ENCODE measurements around the gene ARHGAP27.

The ARHGAP27 gene

GRCh38 chr17:45398800-45399199 is 33.9 kb downstream of the ARHGAP27 start:
- no peak for ATAC-seq
- no peak for TF ChIP-seq ZNF8 (CRISPR knock-in tag; IDR thresholded peaks at IDR 0.05)
- TF ChIP-seq ESRRG (CRISPR knock-in tag; IDR thresholded peaks at IDR 0.05), result no peak
- TF ChIP-seq ZFP3 (CRISPR knock-in tag; IDR thresholded peaks at IDR 0.05), result no peak
- TF ChIP-seq SNAI2 (CRISPR knock-in tag; IDR thresholded peaks at IDR 0.05), result no peak
- no peak for TF ChIP-seq ISL1 (CRISPR knock-in tag; IDR thresholded peaks at IDR 0.05)
- no peak for TF ChIP-seq PATZ1 (CRISPR knock-in tag; IDR thresholded peaks at IDR 0.05; ENCODE audit: borderline replicate concordance)
- TF ChIP-seq RARB (CRISPR knock-in tag; IDR thresholded peaks at IDR 0.05), result no peak
- no peak for TF ChIP-seq ARNTL (CRISPR knock-in tag; IDR thresholded peaks at IDR 0.05; ENCODE audit: borderline replicate concordance, low read depth)
- no peak for TF ChIP-seq ZNF70 (CRISPR knock-in tag; IDR thresholded peaks at IDR 0.05)

GRCh38 chr17:45397796-45398195 is 34.9 kb downstream of the ARHGAP27 start:
- TF ChIP-seq, protein P1, sequence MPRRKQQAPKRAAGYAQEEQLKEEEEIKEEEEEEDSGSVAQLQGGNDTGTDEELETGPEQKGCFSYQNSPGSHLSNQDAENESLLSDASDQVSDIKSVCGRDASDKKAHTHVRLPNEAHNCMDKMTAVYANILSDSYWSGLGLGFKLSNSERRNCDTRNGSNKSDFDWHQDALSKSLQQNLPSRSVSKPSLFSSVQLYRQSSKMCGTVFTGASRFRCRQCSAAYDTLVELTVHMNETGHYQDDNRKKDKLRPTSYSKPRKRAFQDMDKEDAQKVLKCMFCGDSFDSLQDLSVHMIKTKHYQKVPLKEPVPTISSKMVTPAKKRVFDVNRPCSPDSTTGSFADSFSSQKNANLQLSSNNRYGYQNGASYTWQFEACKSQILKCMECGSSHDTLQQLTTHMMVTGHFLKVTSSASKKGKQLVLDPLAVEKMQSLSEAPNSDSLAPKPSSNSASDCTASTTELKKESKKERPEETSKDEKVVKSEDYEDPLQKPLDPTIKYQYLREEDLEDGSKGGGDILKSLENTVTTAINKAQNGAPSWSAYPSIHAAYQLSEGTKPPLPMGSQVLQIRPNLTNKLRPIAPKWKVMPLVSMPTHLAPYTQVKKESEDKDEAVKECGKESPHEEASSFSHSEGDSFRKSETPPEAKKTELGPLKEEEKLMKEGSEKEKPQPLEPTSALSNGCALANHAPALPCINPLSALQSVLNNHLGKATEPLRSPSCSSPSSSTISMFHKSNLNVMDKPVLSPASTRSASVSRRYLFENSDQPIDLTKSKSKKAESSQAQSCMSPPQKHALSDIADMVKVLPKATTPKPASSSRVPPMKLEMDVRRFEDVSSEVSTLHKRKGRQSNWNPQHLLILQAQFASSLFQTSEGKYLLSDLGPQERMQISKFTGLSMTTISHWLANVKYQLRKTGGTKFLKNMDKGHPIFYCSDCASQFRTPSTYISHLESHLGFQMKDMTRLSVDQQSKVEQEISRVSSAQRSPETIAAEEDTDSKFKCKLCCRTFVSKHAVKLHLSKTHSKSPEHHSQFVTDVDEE (CRISPR knock-in tag; IDR thresholded peaks at IDR 0.05), result no peak
- TF ChIP-seq ZC3H10 (CRISPR knock-in tag; IDR thresholded peaks at IDR 0.05) (no peak), ZNF565 (CRISPR knock-in tag; conservative IDR thresholded peaks at IDR 0.05; ENCODE audit: low read depth) (no peak), CSRNP3 (CRISPR knock-in tag; IDR thresholded peaks at IDR 0.05) (no peak), ARNTL (CRISPR knock-in tag; IDR thresholded peaks at IDR 0.05; ENCODE audit: borderline replicate concordance, low read depth) (no peak), RARB (CRISPR knock-in tag; IDR thresholded peaks at IDR 0.05) (no peak), BACH2 (CRISPR knock-in tag; IDR thresholded peaks at IDR 0.05; ENCODE audit: borderline replicate concordance) (no peak), SNAI2 (CRISPR knock-in tag; IDR thresholded peaks at IDR 0.05) (no peak), CSDC2 (CRISPR knock-in tag; IDR thresholded peaks at IDR 0.05) (no peak), ZFP30 (CRISPR knock-in tag; IDR thresholded peaks at IDR 0.05) (no peak), ZNF70 (CRISPR knock-in tag; IDR thresholded peaks at IDR 0.05) (no peak), ZFP3 (CRISPR knock-in tag; IDR thresholded peaks at IDR 0.05) (no peak)
- no peak for ATAC-seq

GRCh38 chr17:45396496-45397205 is 36.0 kb downstream of the ARHGAP27 start:
- ATAC-seq, result no peak
- TF ChIP-seq, protein P1 (CRISPR knock-in tag; IDR thresholded peaks at IDR 0.05), result no peak
- TF ChIP-seq ARNTL (CRISPR knock-in tag; IDR thresholded peaks at IDR 0.05; ENCODE audit: borderline replicate concordance, low read depth) (no peak), RARB (CRISPR knock-in tag; IDR thresholded peaks at IDR 0.05) (no peak), ZNF565 (CRISPR knock-in tag; conservative IDR thresholded peaks at IDR 0.05; ENCODE audit: low read depth) (no peak), PATZ1 (CRISPR knock-in tag; IDR thresholded peaks at IDR 0.05; ENCODE audit: borderline replicate concordance) (no peak), ZFP30 (CRISPR knock-in tag; IDR thresholded peaks at IDR 0.05) (no peak), CSDC2 (CRISPR knock-in tag; IDR thresholded peaks at IDR 0.05) (no peak), ZNF70 (CRISPR knock-in tag; IDR thresholded peaks at IDR 0.05) (no peak), ZNF8 (CRISPR knock-in tag; IDR thresholded peaks at IDR 0.05) (no peak), ISL1 (CRISPR knock-in tag; IDR thresholded peaks at IDR 0.05) (no peak), ESRRG (CRISPR knock-in tag; IDR thresholded peaks at IDR 0.05) (no peak), PPARA (CRISPR knock-in tag; IDR thresholded peaks at IDR 0.05; ENCODE audit: borderline replicate concordance) (no peak), SNAI2 (CRISPR knock-in tag; IDR thresholded peaks at IDR 0.05) (no peak), OSR1 (CRISPR knock-in tag; IDR thresholded peaks at IDR 0.05) (no peak), ZC3H10 (CRISPR knock-in tag; IDR thresholded peaks at IDR 0.05) (no peak), POU6F1 (CRISPR knock-in tag; IDR thresholded peaks at IDR 0.05; ENCODE audit: borderline replicate concordance, low read depth) (no peak), BACH2 (CRISPR knock-in tag; IDR thresholded peaks at IDR 0.05; ENCODE audit: borderline replicate concordance) (no peak), GLIS3 (CRISPR knock-in tag; IDR thresholded peaks at IDR 0.05) (no peak)
- TF ChIP-seq, protein P2, sequence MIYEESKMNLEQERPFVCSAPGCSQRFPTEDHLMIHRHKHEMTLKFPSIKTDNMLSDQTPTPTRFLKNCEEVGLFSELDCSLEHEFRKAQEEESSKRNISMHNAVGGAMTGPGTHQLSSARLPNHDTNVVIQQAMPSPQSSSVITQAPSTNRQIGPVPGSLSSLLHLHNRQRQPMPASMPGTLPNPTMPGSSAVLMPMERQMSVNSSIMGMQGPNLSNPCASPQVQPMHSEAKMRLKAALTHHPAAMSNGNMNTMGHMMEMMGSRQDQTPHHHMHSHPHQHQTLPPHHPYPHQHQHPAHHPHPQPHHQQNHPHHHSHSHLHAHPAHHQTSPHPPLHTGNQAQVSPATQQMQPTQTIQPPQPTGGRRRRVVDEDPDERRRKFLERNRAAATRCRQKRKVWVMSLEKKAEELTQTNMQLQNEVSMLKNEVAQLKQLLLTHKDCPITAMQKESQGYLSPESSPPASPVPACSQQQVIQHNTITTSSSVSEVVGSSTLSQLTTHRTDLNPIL (CRISPR knock-in tag; IDR thresholded peaks at IDR 0.05; ENCODE audit: low read depth), result no peak
